ENCODE measurements around the gene JUNB.
"Not testable (repeated sequence)": the region's sequence is repeated elsewhere in the genome, so short reads cannot be mapped to it uniquely, and the experiment has no call there.

Gene JUNB

DNA sequence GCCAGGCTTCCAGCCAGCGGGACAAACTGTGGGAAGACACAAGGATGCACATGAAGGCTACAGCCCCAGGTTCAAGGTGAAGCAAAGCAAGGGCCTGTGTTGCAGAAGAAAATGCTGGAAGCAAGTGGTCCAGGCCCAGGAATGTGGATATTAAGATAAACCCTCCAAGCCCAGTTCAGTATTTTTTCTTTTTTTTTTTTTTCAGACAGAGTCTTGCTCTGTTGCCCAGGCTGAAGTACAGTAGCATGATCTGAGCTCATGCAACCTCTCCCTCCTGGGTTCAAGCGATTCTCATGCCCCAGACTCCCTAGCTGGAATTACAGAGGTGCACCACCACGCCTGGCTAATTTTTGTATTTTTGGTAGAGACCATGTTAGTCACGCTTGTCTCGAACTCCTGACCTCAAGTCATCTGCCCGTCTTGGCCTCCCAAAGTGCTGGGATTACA is 5.9 kb downstream of the JUNB start:
- no peak for DNase-seq (ENCODE audit: low read depth)
- TF ChIP-seq MYC (IDR thresholded peaks at IDR 0.05; ENCODE audit: low read depth, low read length) (no peak), POLR2A (IDR thresholded peaks at IDR 0.05; ENCODE audit: extremely low read depth, insufficient read length) (no peak), MAX (IDR thresholded peaks at IDR 0.05; ENCODE audit: low read depth, low read length) (no peak)
- TF ChIP-seq, protein P1, sequence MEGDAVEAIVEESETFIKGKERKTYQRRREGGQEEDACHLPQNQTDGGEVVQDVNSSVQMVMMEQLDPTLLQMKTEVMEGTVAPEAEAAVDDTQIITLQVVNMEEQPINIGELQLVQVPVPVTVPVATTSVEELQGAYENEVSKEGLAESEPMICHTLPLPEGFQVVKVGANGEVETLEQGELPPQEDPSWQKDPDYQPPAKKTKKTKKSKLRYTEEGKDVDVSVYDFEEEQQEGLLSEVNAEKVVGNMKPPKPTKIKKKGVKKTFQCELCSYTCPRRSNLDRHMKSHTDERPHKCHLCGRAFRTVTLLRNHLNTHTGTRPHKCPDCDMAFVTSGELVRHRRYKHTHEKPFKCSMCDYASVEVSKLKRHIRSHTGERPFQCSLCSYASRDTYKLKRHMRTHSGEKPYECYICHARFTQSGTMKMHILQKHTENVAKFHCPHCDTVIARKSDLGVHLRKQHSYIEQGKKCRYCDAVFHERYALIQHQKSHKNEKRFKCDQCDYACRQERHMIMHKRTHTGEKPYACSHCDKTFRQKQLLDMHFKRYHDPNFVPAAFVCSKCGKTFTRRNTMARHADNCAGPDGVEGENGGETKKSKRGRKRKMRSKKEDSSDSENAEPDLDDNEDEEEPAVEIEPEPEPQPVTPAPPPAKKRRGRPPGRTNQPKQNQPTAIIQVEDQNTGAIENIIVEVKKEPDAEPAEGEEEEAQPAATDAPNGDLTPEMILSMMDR (IDR thresholded peaks at IDR 0.05; ENCODE audit: low read depth, low read length): no peak

DNA sequence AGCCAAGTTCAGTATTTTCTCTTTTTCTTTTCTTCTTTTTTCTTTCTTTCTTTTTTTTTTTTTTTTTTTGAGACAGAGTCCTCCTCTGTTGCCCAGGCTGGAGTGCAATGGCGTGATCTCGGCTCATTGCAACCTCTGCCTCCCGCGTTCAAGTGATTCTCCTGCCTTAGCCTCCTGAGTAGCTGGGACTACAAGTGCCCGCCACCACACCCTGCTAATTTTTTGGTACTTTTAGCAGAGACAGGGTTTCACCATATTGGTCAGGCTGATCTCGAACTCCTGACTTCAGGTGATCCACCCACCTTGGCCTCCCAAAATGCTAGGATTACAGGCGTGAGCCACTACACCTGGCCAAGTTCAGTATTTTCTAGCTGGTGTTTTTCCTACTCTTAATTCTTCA is 6.3 kb downstream of the JUNB start:
- H3K4me3 ChIP-seq (ENCODE audit: low read depth, low read length); DNase-seq (ENCODE audit: low read depth): not testable (repeated sequence)

More for the DNA sequence above, 5.9 kb downstream of the JUNB start:
- H3K4me3 ChIP-seq (ENCODE audit: low read depth, low read length): no peak overlapping the region

- TF ChIP-seq MYC (IDR thresholded peaks at IDR 0.05; ENCODE audit: low read depth, low read length) (no peak), POLR2A (IDR thresholded peaks at IDR 0.05; ENCODE audit: extremely low read depth, insufficient read length) (no peak), MAX (IDR thresholded peaks at IDR 0.05; ENCODE audit: low read depth, low read length) (no peak)
- TF ChIP-seq, protein P1 (IDR thresholded peaks at IDR 0.05; ENCODE audit: low read depth, low read length): no peak
- H3K4me3 ChIP-seq (ENCODE audit: low read depth, low read length): no peak overlapping the region
- DNase-seq (ENCODE audit: low read depth): no peak
Measured at GRCh38 chr19:12799742-12800465, 8.6 kb downstream of the JUNB start.

GRCh38 chr19:12800466-12800770 is 9.1 kb downstream of the JUNB start:
- H3K4me3 ChIP-seq (ENCODE audit: low read depth, low read length): no peak overlapping the region
- no peak for DNase-seq (ENCODE audit: low read depth)
- no peak for TF ChIP-seq POLR2A (IDR thresholded peaks at IDR 0.05; ENCODE audit: extremely low read depth, insufficient read length)
- TF ChIP-seq, protein P1 (IDR thresholded peaks at IDR 0.05; ENCODE audit: low read depth, low read length): no peak
- no peak for TF ChIP-seq MYC (IDR thresholded peaks at IDR 0.05; ENCODE audit: low read depth, low read length)
- no peak for TF ChIP-seq MAX (IDR thresholded peaks at IDR 0.05; ENCODE audit: low read depth, low read length)

GRCh38 chr19:12800923-12801465 is 9.7 kb downstream of the JUNB start:
- peak; percentile 38 for DNase-seq (ENCODE audit: low read depth)
- H3K4me3 ChIP-seq (ENCODE audit: low read depth, low read length): peak overlapping the region; percentile 82
- TF ChIP-seq MAX (IDR thresholded peaks at IDR 0.05; ENCODE audit: low read depth, low read length): no peak
- TF ChIP-seq MYC (IDR thresholded peaks at IDR 0.05; ENCODE audit: low read depth, low read length): no peak
- TF ChIP-seq POLR2A (IDR thresholded peaks at IDR 0.05; ENCODE audit: extremely low read depth, insufficient read length): no peak
- TF ChIP-seq, protein P1 (IDR thresholded peaks at IDR 0.05; ENCODE audit: low read depth, low read length): no peak

DNA sequence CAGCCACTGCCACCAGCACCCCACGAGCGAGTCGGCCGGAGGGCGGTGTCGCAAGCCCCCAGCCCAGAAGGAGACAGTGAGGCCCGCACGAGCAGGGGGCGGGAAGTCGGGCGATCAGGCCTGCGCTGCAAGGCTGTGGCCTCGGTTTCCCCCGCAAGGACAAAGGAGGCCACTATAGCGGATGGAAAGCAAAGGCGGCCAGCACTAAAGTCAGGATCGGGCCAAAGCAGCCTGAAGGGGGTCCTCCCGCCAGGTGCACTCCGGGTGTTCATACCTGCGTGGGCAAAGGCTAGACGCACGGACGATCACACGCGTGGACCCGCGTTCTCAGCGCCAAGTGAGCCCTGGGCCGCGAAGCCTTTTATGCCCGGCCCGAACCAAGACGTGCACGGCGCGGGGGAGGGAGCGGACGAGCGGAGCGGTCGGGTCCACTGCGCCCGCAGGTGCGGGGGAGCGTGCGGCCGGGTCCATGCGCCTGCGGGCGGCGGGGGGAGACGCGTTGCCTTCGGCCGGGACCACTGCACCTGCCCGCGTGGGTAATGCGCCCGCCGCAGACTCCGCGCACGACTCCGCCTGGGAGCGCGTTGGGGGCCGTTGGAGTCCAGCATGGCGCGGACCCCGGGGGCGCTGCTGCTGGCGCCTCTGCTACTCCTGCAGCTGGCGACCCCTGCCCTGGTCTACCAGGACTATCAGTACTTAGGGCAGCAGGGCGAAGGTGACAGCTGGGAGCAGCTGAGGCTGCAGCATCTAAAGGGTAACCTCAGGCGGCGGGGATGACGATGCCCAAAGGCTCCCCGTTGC is 10.4 kb downstream of the JUNB start, which contains the start of the genes PRDX2 and THSD8:
Gene PRDX2, minus strand, starts transcription at position 335 of the 801 bp plus-strand sequence. CDS start 539 bp downstream, outside the sequence.
Gene THSD8, plus strand, starts transcription at position 604 of the 801 bp plus-strand sequence. Its CDS starts 3 bp downstream, at position 607.
- peak; percentile 70 for TF ChIP-seq MYC (IDR thresholded peaks at IDR 0.05; ENCODE audit: low read depth, low read length)
- TF ChIP-seq, protein P1 (IDR thresholded peaks at IDR 0.05; ENCODE audit: low read depth, low read length): no peak
- TF ChIP-seq POLR2A (IDR thresholded peaks at IDR 0.05; ENCODE audit: extremely low read depth, insufficient read length): peak; percentile 92
- peak; percentile 78 for TF ChIP-seq MAX (IDR thresholded peaks at IDR 0.05; ENCODE audit: low read depth, low read length)
- DNase-seq (ENCODE audit: low read depth): peak; percentile 86
- peak within 1 kb of the TSS; percentile 82 for H3K4me3 ChIP-seq (ENCODE audit: low read depth, low read length)
